OCI-LY7 (cell line): ENCODE data around the gene SH2D1B. TPM values are rescaled to one million over a fixed set of nuclear protein-coding genes. Genes with fewer than 3 reads are reported as not detected.
"Not testable (repeated sequence)": the region's sequence is repeated elsewhere in the genome, so short reads cannot be mapped to it uniquely, and the experiment has no call there.

Experiments used
- Bru-seq: library from RNA; stranded (reverse); fragments of 400-500 nt; gene quantifications from one replicate; lab custom pipeline; 2021; lab: Mats Ljungman, UMichigan
- BruChase-seq, 2 experiments: library from RNA; stranded (reverse); fragments of 400-500 nt; gene quantifications; one replicate each; lab custom pipeline; 2021; lab: Mats Ljungman, UMichigan
- BruUV-seq: library from RNA; stranded (reverse); fragments of 400-500 nt; replicated peaks from 2 replicates; lab custom pipeline; 2021; lab: Mats Ljungman, UMichigan
- CTCF ChIA-PET: fragments of 300-600 bp; sonication (Branson Sonifier 250); formaldehyde crosslinking; loops from one replicate; lab custom pipeline; 2022; ENCODE audit warnings: antibody characterized with exemption; ENCODE audit not compliant: unreplicated experiment; lab: Charles Lee
- POLR2A ChIA-PET: fragments of 300-600 bp; sonication (Branson Sonifier 250); formaldehyde crosslinking; loops from one replicate; lab custom pipeline; 2022; ENCODE audit warnings: antibody characterized with exemption; lab: Charles Lee
- DNase-seq: peaks from one replicate; pipeline ENCODE4 v3.0.0-alpha.2; 2015; ENCODE audit warnings: low spot score
- H2AFZ ChIP-seq: fragments of 200-600 bp; sonication (generic), shearing (Covaris generic); 2 replicates; pipeline ENCODE4 v1.6.1; 2014; ENCODE audit warnings: mild to moderate bottlenecking, antibody characterized with exemption, low read length, moderate library complexity
- H3K27ac ChIP-seq: fragments of 200-600 bp; sonication (generic); 2 replicates; pipeline ENCODE4 v1.5.1; 2014; ENCODE audit warnings: mixed run types, low read depth, mild to moderate bottlenecking, moderate library complexity, low read length, inconsistent platforms; ENCODE audit not compliant: poor library complexity, severe bottlenecking
- H3K36me3 ChIP-seq: fragments of 200-600 bp; sonication (generic); 2 replicates; pipeline ENCODE4 v1.6.1; 2014; ENCODE audit warnings: mild to moderate bottlenecking, antibody characterized with exemption, low read length, moderate library complexity, mixed read lengths; ENCODE audit not compliant: insufficient read depth
- H3K4me1 ChIP-seq: fragments of 200-600 bp; sonication (generic); 2 replicates; pipeline ENCODE4 v1.5.1; 2014; ENCODE audit warnings: mild to moderate bottlenecking, low read length; ENCODE audit not compliant: insufficient read depth, poor library complexity, severe bottlenecking
- H3K4me2 ChIP-seq: fragments of 200-600 bp; sonication (generic); 2 replicates; pipeline ENCODE4 v1.6.1; 2014; ENCODE audit warnings: mild to moderate bottlenecking, low read length
- H3K4me3 ChIP-seq: fragments of 200-600 bp; sonication (generic); 2 replicates; pipeline ENCODE4 v1.5.1; 2014; ENCODE audit warnings: mild to moderate bottlenecking, low read depth, low read length; ENCODE audit not compliant: poor library complexity, severe bottlenecking
- H3K79me2 ChIP-seq: fragments of 200-600 bp; sonication (generic); 2 replicates; pipeline ENCODE4 v1.6.1; 2016; ENCODE audit warnings: low read depth, mild to moderate bottlenecking, low read length, moderate library complexity, mixed read lengths; ENCODE audit not compliant: insufficient read depth
- H3K9me2 ChIP-seq: fragments of 200-600 bp; sonication (generic); 2 replicates; pipeline ENCODE4 v1.6.1; 2016; ENCODE audit warnings: mild to moderate bottlenecking, low read length, mixed read lengths; ENCODE audit not compliant: insufficient read depth
- H3K9me3 ChIP-seq: fragments of 200-600 bp; sonication (generic); 2 replicates; pipeline ENCODE4 v1.6.1; 2014; ENCODE audit warnings: mild to moderate bottlenecking, mixed run types, low read length, mixed read lengths
- H4K20me1 ChIP-seq: fragments of 200-600 bp; sonication (generic); 2 replicates; pipeline ENCODE4 v1.6.1; 2014; ENCODE audit warnings: mild to moderate bottlenecking, antibody characterized with exemption, low read length, moderate library complexity, mixed read lengths; ENCODE audit not compliant: insufficient read depth
- CTCF ChIP-seq: fragments of 200-600 bp; sonication (generic); conservative IDR thresholded peaks from 2 replicates; pipeline ENCODE4 v1.5.1; 2014; ENCODE audit warnings: mild to moderate bottlenecking, antibody characterized with exemption, low read length, moderate library complexity, mixed read lengths
- EZH2phosphoT487 ChIP-seq: fragments of 200-600 bp; sonication (generic); IDR thresholded peaks from 2 replicates; pipeline ENCODE4 v1.6.1; 2018; ENCODE audit warnings: low read depth, borderline replicate concordance, mild to moderate bottlenecking, mixed run types, antibody characterized with exemption, low read length, moderate library complexity, mixed read lengths
- intact Hi-C: fragments of 100-400 bp; cut with micrococcal nuclease; formaldehyde crosslinking; loops from one replicate; pipeline ENCODE4 v1.10.0; 2022; ENCODE audit not compliant: unreplicated experiment
- long read RNA-seq: library from polyadenylated mRNA; stranded (forward); transcript quantifications from one replicate; pipeline ENCODE4 v2.0.0, GENCODE V29; 2022
- total RNA-seq, 2 experiments: library from RNA; depleted of rRNA in 1 of 2; stranded (reverse); fragments of >200 nt in 1 of 2; shearing (Covaris generic) in 1 of 2; gene quantifications; 2 replicates each; pipeline ENCODE4 v1.2.3, GENCODE V29; 2014 to 2022

Gene SH2D1B
- total RNA-seq (2014; rRNA removed; shearing (Covaris generic)): not detected in 2 replicates
- total RNA-seq (2022): not detected in 2 replicates
- not detected for Bru-seq, nascent RNA
- not detected for BruChase-seq, experiment 1, labeled RNA remaining after a 6-hour chase
- not detected for BruChase-seq, experiment 2, labeled RNA remaining after a 2-hour chase
- long read RNA-seq: 0 reads

GRCh38 chr1:162412002-162412401 is at the start of gene SH2D1B:
SH2D1B (minus strand) TSS chr1:162412136; CDS start chr1:162412016, 120 bp downstream.
- Histone ChIP-seq H3K9me3 (no peaks in the 10 kb centered on the region), H3K36me3 (no peaks in the 10 kb centered on the region), H3K79me2 (no peaks in the 10 kb centered on the region), H3K9me2 (no peaks in the 10 kb centered on the region), H2AFZ (no peak within 1 kb of the TSS), H3K27ac (no peak within 1 kb of the TSS), H3K4me3 (no peak within 1 kb of the TSS), H3K4me2 (no peak within 1 kb of the TSS), H4K20me1 (no peaks in the 10 kb centered on the region), H3K4me1 (no peaks in the 10 kb centered on the region)
- ChIA-PET CTCF (no interaction called here), POLR2A (interaction anchor here (0.6 kb wide), 1 partner anchor 12 kb away, joined by 3 read pairs; no protein-coding TSS in a partner anchor)
- intact Hi-C loops: no loop called here
- no TSS peak for BruUV-seq
- no peak for TF ChIP-seq EZH2phosphoT487
- no peak for TF ChIP-seq CTCF
- no peak for DNase-seq

GRCh38 chr1:162458236-162458635 is 46.3 kb upstream of the SH2D1B start:
- POLR2A ChIA-PET: no interaction called here
- TF ChIP-seq EZH2phosphoT487 (no peak), CTCF (no peak)
- H2AFZ ChIP-seq: no peak overlapping the region
- no peak overlapping the region for H3K4me3 ChIP-seq
- H3K9me3 ChIP-seq: no peaks in the 10 kb centered on the region
- no peak overlapping the region for H3K27ac ChIP-seq
- H4K20me1 ChIP-seq: no peaks in the 10 kb centered on the region
- H3K4me2 ChIP-seq: no peak overlapping the region
- intact Hi-C loops: no loop called here
- H3K9me2 ChIP-seq: no peaks in the 10 kb centered on the region
- no peak for DNase-seq
- CTCF ChIA-PET: no interaction called here
- H3K79me2 ChIP-seq: no peaks in the 10 kb centered on the region
- H3K36me3 ChIP-seq: no peaks in the 10 kb centered on the region
- BruUV-seq: no TSS peak
- no peaks in the 10 kb centered on the region for H3K4me1 ChIP-seq

- POLR2A ChIA-PET: interaction anchor here (0.9 kb wide), 1 partner anchor 11 kb away, joined by 5 read pairs; no protein-coding TSS in a partner anchor
- no peaks in the 10 kb centered on the region for H3K4me1 ChIP-seq
- H3K79me2 ChIP-seq: no peaks in the 10 kb centered on the region
- H3K4me3 ChIP-seq: no peak overlapping the region
- TF ChIP-seq EZH2phosphoT487 (no peak), CTCF (no peak)
- H3K36me3 ChIP-seq: no peaks in the 10 kb centered on the region
- H4K20me1 ChIP-seq: no peaks in the 10 kb centered on the region
- H3K9me3 ChIP-seq: no peaks in the 10 kb centered on the region
- no peak overlapping the region for H2AFZ ChIP-seq
- no peak for DNase-seq
- H3K9me2 ChIP-seq: no peaks in the 10 kb centered on the region
- H3K4me2 ChIP-seq: no peak overlapping the region
- H3K27ac ChIP-seq: no peak overlapping the region
- CTCF ChIA-PET: no interaction called here
- BruUV-seq: no TSS peak
- intact Hi-C loops: no loop called here
Measured at GRCh38 chr1:162456323-162456722, 44.4 kb upstream of the SH2D1B start.

GRCh38 chr1:162454361-162454760 is 42.4 kb upstream of the SH2D1B start:
- BruUV-seq, CTCF ChIA-PET, H4K20me1 ChIP-seq, DNase-seq, H3K9me2 ChIP-seq, H3K4me3 ChIP-seq, H3K79me2 ChIP-seq, intact Hi-C loops, H2AFZ ChIP-seq, H3K9me3 ChIP-seq, H3K4me1 ChIP-seq, H3K27ac ChIP-seq, H3K36me3 ChIP-seq, H3K4me2 ChIP-seq, POLR2A ChIA-PET: not testable (repeated sequence)
